ENCODE results near the gene NUP93.

DNA sequence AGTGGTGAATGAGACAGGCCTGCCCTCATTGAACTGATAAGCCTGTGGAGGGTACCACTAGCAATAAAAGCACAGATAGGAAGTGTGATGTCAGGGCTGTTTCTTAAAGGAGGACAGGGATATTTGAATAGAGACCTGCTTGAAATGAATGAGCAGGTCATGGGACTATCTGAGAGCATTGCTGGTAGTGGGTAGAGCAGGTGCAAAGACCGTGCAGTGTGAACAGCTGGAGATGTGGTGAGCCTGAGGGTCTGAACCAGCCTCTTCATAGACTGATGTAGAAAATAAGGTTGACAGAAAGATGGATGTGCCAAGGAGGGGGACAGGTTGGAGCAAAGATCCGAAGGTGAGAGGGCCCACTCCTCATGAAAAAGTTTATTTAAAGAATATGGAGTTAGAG, 2.4 kb downstream of the NUP93 start:
- TF ChIP-seq, protein P1, sequence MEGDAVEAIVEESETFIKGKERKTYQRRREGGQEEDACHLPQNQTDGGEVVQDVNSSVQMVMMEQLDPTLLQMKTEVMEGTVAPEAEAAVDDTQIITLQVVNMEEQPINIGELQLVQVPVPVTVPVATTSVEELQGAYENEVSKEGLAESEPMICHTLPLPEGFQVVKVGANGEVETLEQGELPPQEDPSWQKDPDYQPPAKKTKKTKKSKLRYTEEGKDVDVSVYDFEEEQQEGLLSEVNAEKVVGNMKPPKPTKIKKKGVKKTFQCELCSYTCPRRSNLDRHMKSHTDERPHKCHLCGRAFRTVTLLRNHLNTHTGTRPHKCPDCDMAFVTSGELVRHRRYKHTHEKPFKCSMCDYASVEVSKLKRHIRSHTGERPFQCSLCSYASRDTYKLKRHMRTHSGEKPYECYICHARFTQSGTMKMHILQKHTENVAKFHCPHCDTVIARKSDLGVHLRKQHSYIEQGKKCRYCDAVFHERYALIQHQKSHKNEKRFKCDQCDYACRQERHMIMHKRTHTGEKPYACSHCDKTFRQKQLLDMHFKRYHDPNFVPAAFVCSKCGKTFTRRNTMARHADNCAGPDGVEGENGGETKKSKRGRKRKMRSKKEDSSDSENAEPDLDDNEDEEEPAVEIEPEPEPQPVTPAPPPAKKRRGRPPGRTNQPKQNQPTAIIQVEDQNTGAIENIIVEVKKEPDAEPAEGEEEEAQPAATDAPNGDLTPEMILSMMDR (IDR thresholded peaks at IDR 0.05; ENCODE audit: poor library complexity) = no peak
- no peak for TF ChIP-seq EZH2 (IDR thresholded peaks at IDR 0.05; ENCODE audit: borderline replicate concordance)

Measured in hepatocyte (in vitro differentiated cells).